Neural cell (in vitro differentiated cells): ENCODE measurements around the gene CIROP. TPM values are rescaled to one million over a fixed set of nuclear protein-coding genes. Genes with fewer than 3 reads are reported as not detected.

Source experiments
- H2AFZ ChIP-seq: fragments of 200-600, 300-800 bp; sonication (generic), shearing (Covaris generic); 2 replicates; pipeline ENCODE4 v1.6.0; 2014; ENCODE audit warnings: low read depth, mild to moderate bottlenecking, antibody characterized with exemption, low read length, moderate library complexity
- H3F3A ChIP-seq: fragments of 200-600 bp; shearing (Covaris generic); 2 replicates; pipeline ENCODE4 v1.6.1; 2016; ENCODE audit warnings: mild to moderate bottlenecking, moderate library complexity, mixed read lengths, antibody characterized with exemption, low read length; ENCODE audit not compliant: insufficient read depth, poor library complexity, severe bottlenecking
- H3K27ac ChIP-seq: fragments of 200-600, 300-800 bp; sonication (generic), shearing (Covaris generic); 2 replicates; pipeline ENCODE4 v1.5.1; 2014; ENCODE audit warnings: mild to moderate bottlenecking, low read length, moderate library complexity
- H3K27me3 ChIP-seq: fragments of 300-800, 200-600 bp; sonication (generic), shearing (Covaris generic); 2 replicates; pipeline ENCODE4 v1.6.0; 2014; ENCODE audit warnings: mild to moderate bottlenecking, low read depth, low read length, moderate library complexity; ENCODE audit not compliant: insufficient read depth
- H3K36me3 ChIP-seq: fragments of 300-800, 200-600 bp; sonication (generic), shearing (Covaris generic); 2 replicates; pipeline ENCODE4 v1.5.1; 2014; ENCODE audit warnings: mild to moderate bottlenecking, antibody characterized with exemption, low read length, moderate library complexity; ENCODE audit not compliant: insufficient read depth
- H3K4me2 ChIP-seq: fragments of 300-800, 200-600 bp; sonication (generic), shearing (Covaris generic); 2 replicates; pipeline ENCODE4 v1.6.0; 2014; ENCODE audit warnings: mild to moderate bottlenecking, low read length
- H3K4me3 ChIP-seq: fragments of 300-800, 200-600 bp; sonication (generic), shearing (Covaris generic); 2 replicates; pipeline ENCODE4 v1.5.1; 2014; ENCODE audit warnings: mild to moderate bottlenecking, low read length, moderate library complexity
- H3K79me2 ChIP-seq: fragments of 200-600 bp; shearing (Covaris generic); replicated peaks from 2 replicates; pipeline ENCODE4 v1.6.0; 2014; ENCODE audit warnings: mild to moderate bottlenecking, low read length, moderate library complexity; ENCODE audit not compliant: insufficient read depth
- H3K9ac ChIP-seq: fragments of 300-800, 200-600 bp; sonication (generic), shearing (Covaris generic); 2 replicates; pipeline ENCODE4 v1.6.1; 2016; ENCODE audit warnings: mild to moderate bottlenecking, low read length, mixed read lengths
- H3K9me2 ChIP-seq: fragments of 200-600 bp; shearing (Covaris generic); 2 replicates; pipeline ENCODE4 v1.6.1; 2016; ENCODE audit warnings: mild to moderate bottlenecking, low read length, mixed read lengths; ENCODE audit not compliant: insufficient read depth
- H3K9me3 ChIP-seq: fragments of 200-600, 300-800 bp; sonication (generic), shearing (Covaris generic); 2 replicates; pipeline ENCODE4 v1.6.1; 2016; ENCODE audit warnings: mild to moderate bottlenecking, mixed run types, low read length, moderate library complexity, mixed read lengths
- H4K20me1 ChIP-seq: fragments of 200-600 bp; shearing (Covaris generic); 2 replicates; pipeline ENCODE4 v1.6.1; 2016; ENCODE audit warnings: mild to moderate bottlenecking, mixed run types; ENCODE audit not compliant: insufficient read depth
- CTCF ChIP-seq: fragments of 450-650 bp; IDR thresholded peaks from 2 replicates; pipeline ENCODE4 v1.5.1; 2014; ENCODE audit warnings: antibody characterized with exemption, mild to moderate bottlenecking, moderate library complexity; ENCODE audit not compliant: poor library complexity, severe bottlenecking
- EP300 ChIP-seq: fragments of 450-650 bp; conservative IDR thresholded peaks from 2 replicates; pipeline ENCODE4 v1.6.1; 2014; ENCODE audit warnings: antibody characterized with exemption, mild to moderate bottlenecking, moderate library complexity; ENCODE audit not compliant: poor library complexity, severe bottlenecking
- EZH2 ChIP-seq: fragments of 200-600, 300-800 bp; shearing (Covaris generic), sonication (generic); IDR thresholded peaks from 2 replicates; pipeline ENCODE4 v1.6.1; 2014; ENCODE audit warnings: antibody characterized with exemption, low read length, borderline replicate concordance, mild to moderate bottlenecking; ENCODE audit not compliant: insufficient read depth, poor library complexity, severe bottlenecking
- MXI1 ChIP-seq: fragments of 450-650 bp; conservative IDR thresholded peaks from 2 replicates; pipeline ENCODE4 v1.6.1; 2014; ENCODE audit warnings: antibody characterized with exemption, mild to moderate bottlenecking; ENCODE audit not compliant: poor library complexity, severe bottlenecking
- POLR2AphosphoS5 ChIP-seq: IDR thresholded peaks from 2 replicates; pipeline ENCODE4 v1.6.1; 2012
- RAD21 ChIP-seq: fragments of 450-650 bp; conservative IDR thresholded peaks from 2 replicates; pipeline ENCODE4 v1.6.1; 2014; ENCODE audit warnings: antibody characterized with exemption, mild to moderate bottlenecking, moderate library complexity
- SMC3 ChIP-seq: fragments of 450-650 bp; conservative IDR thresholded peaks from 2 replicates; pipeline ENCODE4 v1.6.1; 2014; ENCODE audit warnings: antibody characterized with exemption, mild to moderate bottlenecking, moderate library complexity; ENCODE audit not compliant: poor library complexity
- TAF1 ChIP-seq: IDR thresholded peaks from 2 replicates; pipeline ENCODE4 v1.6.1; 2012; ENCODE audit warnings: low read depth
- polyA plus RNA-seq: library from polyadenylated mRNA; depleted of rRNA; stranded (reverse); fragments of >200 nt; gene quantifications from 2 replicates; pipeline ENCODE4 v1.2.3, GENCODE V29; 2014
- TF ChIP-seq, protein P1 (sequence below): IDR thresholded peaks from 2 replicates; pipeline ENCODE4 v1.6.1; 2012; ENCODE audit warnings: borderline replicate concordance

Gene CIROP
- polyA plus RNA-seq, 1 donor from 2014 or later, result not detected

GRCh38 chr14:23117371-23118020 is 12.7 kb upstream of the CIROP start:
- no peaks in the 10 kb centered on the region for H3K79me2 ChIP-seq

GRCh38 chr14:23115918-23116317 is 11.1 kb upstream of the CIROP start:
- Histone ChIP-seq H3K36me3 (no peaks in the 10 kb centered on the region), H3F3A (no peaks in the 10 kb centered on the region), H3K9ac (no peak overlapping the region), H3K9me3 (no peaks in the 10 kb centered on the region), H4K20me1 (no peaks in the 10 kb centered on the region), H3K79me2 (no peaks in the 10 kb centered on the region), H3K27me3 (no peaks in the 10 kb centered on the region), H3K27ac (no peak overlapping the region), H3K9me2 (no peaks in the 10 kb centered on the region), H3K4me2 (no peak overlapping the region), H3K4me3 (no peak overlapping the region), H2AFZ (no peak overlapping the region)
- TF ChIP-seq RAD21 (no peak), MXI1 (no peak), POLR2AphosphoS5 (no peak), SMC3 (no peak), EP300 (no peak)
- TF ChIP-seq, protein P1, sequence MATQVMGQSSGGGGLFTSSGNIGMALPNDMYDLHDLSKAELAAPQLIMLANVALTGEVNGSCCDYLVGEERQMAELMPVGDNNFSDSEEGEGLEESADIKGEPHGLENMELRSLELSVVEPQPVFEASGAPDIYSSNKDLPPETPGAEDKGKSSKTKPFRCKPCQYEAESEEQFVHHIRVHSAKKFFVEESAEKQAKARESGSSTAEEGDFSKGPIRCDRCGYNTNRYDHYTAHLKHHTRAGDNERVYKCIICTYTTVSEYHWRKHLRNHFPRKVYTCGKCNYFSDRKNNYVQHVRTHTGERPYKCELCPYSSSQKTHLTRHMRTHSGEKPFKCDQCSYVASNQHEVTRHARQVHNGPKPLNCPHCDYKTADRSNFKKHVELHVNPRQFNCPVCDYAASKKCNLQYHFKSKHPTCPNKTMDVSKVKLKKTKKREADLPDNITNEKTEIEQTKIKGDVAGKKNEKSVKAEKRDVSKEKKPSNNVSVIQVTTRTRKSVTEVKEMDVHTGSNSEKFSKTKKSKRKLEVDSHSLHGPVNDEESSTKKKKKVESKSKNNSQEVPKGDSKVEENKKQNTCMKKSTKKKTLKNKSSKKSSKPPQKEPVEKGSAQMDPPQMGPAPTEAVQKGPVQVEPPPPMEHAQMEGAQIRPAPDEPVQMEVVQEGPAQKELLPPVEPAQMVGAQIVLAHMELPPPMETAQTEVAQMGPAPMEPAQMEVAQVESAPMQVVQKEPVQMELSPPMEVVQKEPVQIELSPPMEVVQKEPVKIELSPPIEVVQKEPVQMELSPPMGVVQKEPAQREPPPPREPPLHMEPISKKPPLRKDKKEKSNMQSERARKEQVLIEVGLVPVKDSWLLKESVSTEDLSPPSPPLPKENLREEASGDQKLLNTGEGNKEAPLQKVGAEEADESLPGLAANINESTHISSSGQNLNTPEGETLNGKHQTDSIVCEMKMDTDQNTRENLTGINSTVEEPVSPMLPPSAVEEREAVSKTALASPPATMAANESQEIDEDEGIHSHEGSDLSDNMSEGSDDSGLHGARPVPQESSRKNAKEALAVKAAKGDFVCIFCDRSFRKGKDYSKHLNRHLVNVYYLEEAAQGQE, result no peak

More at GRCh38 chr14:23117371-23118020, 12.7 kb upstream of the CIROP start:
- TF ChIP-seq EP300, result no peak
- TF ChIP-seq POLR2AphosphoS5, result no peak
- no peak for TF ChIP-seq RAD21
- no peak for TF ChIP-seq CTCF
- TF ChIP-seq MXI1, result no peak
- no peak for TF ChIP-seq EZH2
- no peak for TF ChIP-seq SMC3
- TF ChIP-seq, protein P1, result no peak
- TF ChIP-seq TAF1, result no peak
- Histone ChIP-seq H3K27ac (no peak overlapping the region), H3F3A (no peaks in the 10 kb centered on the region), H3K9me2 (no peaks in the 10 kb centered on the region), H3K27me3 (no peaks in the 10 kb centered on the region), H3K4me3 (no peak overlapping the region), H3K9ac (no peak overlapping the region), H3K4me2 (no peak overlapping the region), H3K9me3 (no peaks in the 10 kb centered on the region), H3K36me3 (no peaks in the 10 kb centered on the region), H2AFZ (no peak overlapping the region), H4K20me1 (no peaks in the 10 kb centered on the region)
